A549 treated with CORT108297 at 1 μM for 4 hours (cell line): ENCODE data around the gene ZSCAN21. TPM values are rescaled to one million over a fixed set of nuclear protein-coding genes. Genes with fewer than 3 reads are reported as not detected.

ENCODE experiments used
- total RNA-seq: library from RNA; stranded (reverse); fragments of 200-300 nt; extraction: Qiagen RNA extraction; gene quantifications from 5 replicates; pipeline ENCODE4 v1.2.3, GENCODE V29; 2022

Gene ZSCAN21
- total RNA-seq, result 8.9 to 12.4 TPM (median 10.3 TPM) in 5 replicates

GRCh38 chr7:100049441-100050291, at the start of gene ZSCAN21:
Gene ZSCAN21, plus strand, starts transcription at chr7:100049774. Its CDS starts 7,233 bp downstream, at chr7:100057007.

GRCh38 chr7:100015232-100016214, 34.1 kb upstream of the ZSCAN21 start, which contains the start of gene ZKSCAN1:
Gene ZKSCAN1, plus strand, starts transcription at chr7:100015596. Its CDS starts 7,911 bp downstream, at chr7:100023507.

DNA sequence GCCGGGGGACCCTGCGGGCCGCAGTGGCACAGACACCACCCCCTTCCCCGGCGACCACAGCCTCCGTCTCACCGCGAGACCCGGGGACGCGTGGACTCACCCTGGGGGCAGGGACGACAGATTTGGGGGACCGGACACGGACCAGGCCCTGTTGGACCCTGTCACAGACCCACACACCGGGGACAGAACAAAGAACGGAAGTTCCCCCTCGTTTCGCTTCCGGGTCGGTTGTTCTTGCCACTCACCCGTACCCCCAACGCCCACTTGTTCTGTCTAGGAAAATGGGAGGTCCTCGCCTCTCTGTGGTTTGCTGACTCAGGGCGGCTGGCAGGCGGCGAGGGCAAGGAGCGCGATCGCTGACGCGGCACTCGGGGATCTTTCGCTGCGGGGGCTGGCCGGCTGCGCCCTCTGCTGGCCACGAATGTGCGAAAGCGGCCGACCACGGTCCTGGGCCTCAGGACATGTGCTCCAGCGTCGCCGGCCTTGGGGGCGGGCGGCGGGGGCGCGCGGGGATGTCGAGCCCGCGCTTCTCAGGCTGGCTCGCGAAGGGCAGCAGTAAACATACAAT, 32.0 kb downstream of the ZSCAN21 start, which contains the start of gene ZNF3:
TSS of gene ZNF3 (minus strand) at position 189 of the 568 bp plus-strand sequence. CDS start 4,366 bp downstream, outside the sequence.

GRCh38 chr7:100088621-100089457, 39.3 kb downstream of the ZSCAN21 start, which contains the start of gene COPS6:
Gene COPS6, plus strand, starts transcription at chr7:100088969. Its CDS starts 22 bp downstream, at chr7:100088991.

DNA sequence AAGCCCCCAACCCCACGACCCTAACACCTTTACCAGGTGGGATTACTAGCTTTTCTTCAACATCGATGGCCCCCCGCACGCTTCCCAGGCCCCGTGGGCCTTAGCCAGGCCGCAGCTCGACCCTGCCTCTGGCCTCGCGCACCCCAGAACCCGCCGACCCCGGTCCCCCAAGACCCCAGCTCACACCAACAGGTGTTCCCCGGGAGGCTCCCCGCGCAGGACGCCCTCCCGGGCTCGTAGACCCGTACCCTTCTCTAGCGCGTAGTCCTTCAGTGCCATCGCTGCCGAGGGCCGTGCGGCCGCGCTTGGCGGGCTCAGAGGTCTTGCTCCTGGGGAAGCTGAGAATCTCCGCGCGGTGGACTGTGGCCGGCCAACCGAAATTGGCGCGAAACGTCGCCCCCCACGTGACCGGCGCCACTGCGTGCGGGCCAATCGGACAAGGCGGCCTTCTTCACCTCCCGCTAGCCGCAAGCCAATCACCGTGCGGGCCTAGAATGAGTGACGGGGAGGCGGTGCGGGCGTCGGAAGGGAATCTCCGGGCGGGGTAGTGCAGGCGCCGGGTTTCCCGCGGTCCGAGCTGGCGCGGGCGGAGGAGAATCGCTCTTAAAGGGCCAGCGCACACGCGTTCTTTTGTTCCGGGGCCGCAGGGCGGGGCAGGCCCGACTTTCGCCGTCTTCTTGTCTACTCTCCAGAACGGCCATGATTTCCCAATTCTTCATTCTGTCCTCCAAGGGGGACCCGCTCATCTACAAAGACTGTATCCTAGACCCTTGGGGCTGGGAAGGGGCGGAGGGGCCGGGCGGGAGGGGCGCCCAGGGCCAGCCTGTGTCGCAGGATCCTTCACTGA, 51.7 kb downstream of the ZSCAN21 start, which contains the start of the genes AP4M1 and MCM7:
TSS of gene AP4M1 (plus strand) at position 628 of the 847 bp plus-strand sequence. CDS start at position 700, 72 bp downstream.
TSS of gene MCM7 (minus strand) at position 382 of the 847 bp plus-strand sequence. CDS start at position 279, 103 bp downstream.

Other genes with a start within 250 kb of the ZSCAN21 start
- not detected in 5 replicates for gene CYP3A43, start 221.8 kb upstream of the ZSCAN21 start, total RNA-seq
- gene OR2AE1, start 172.7 kb upstream of the ZSCAN21 start, total RNA-seq, result not detected in 5 replicates
- gene TRIM4, start 130.2 kb upstream of the ZSCAN21 start, total RNA-seq, result 24.2 to 32.7 TPM (median 26.6 TPM) in 5 replicates
- 0.09 to 0.22 TPM (median 0.10 TPM) in 3 of 5 replicates, not detected in the others for gene GJC3, start 120.2 kb upstream of the ZSCAN21 start, total RNA-seq
- 0.06 TPM in 1 of 5 replicates, not detected in the others for gene AZGP1, start 73.7 kb upstream of the ZSCAN21 start, total RNA-seq
- gene ZKSCAN1, start 34.2 kb upstream of the ZSCAN21 start, total RNA-seq, result 6.8 to 10.8 TPM (median 9.4 TPM) in 5 replicates
- 18.7 to 22.7 TPM (median 19.8 TPM) in 5 replicates for gene ZNF3, start 31.9 kb downstream of the ZSCAN21 start, total RNA-seq
- gene COPS6, start 39.2 kb downstream of the ZSCAN21 start, total RNA-seq, result 153 to 188 TPM (median 175 TPM) in 5 replicates
- gene MCM7, start 51.6 kb downstream of the ZSCAN21 start, total RNA-seq, result 223 to 257 TPM (median 247 TPM) in 5 replicates
- 15.1 to 17.7 TPM (median 17.0 TPM) in 5 replicates for gene AP4M1, start 51.9 kb downstream of the ZSCAN21 start, total RNA-seq
- 62.3 to 71.2 TPM (median 67.8 TPM) in 5 replicates for gene TAF6, start 69.6 kb downstream of the ZSCAN21 start, total RNA-seq
- 10.4 to 12.8 TPM (median 12.0 TPM) in 5 replicates for gene CNPY4, start 69.9 kb downstream of the ZSCAN21 start, total RNA-seq
- 2.6 to 3.4 TPM (median 3.2 TPM) in 5 replicates for gene MBLAC1, start 77.2 kb downstream of the ZSCAN21 start, total RNA-seq
- gene LAMTOR4, start 99.1 kb downstream of the ZSCAN21 start, total RNA-seq, result 145 to 212 TPM (median 183 TPM) in 5 replicates
- gene TRAPPC14, start 108.9 kb downstream of the ZSCAN21 start, total RNA-seq, result 8.7 to 15.5 TPM (median 14.7 TPM) in 5 replicates
- 0.06 to 0.15 TPM (median 0.08 TPM) in 5 replicates for gene GAL3ST4, start 118.8 kb downstream of the ZSCAN21 start, total RNA-seq
- gene GPC2, start 127.6 kb downstream of the ZSCAN21 start, total RNA-seq, result 0.82 to 1.5 TPM (median 1.1 TPM) in 5 replicates
- gene STAG3, start 128.1 kb downstream of the ZSCAN21 start, total RNA-seq, result 0.18 to 0.23 TPM (median 0.22 TPM) in 5 replicates
- gene PVRIG, start 170.2 kb downstream of the ZSCAN21 start, total RNA-seq, result not detected in 5 replicates